HG03280 (cell line): Measurements from ENCODE around the gene COL1A1.
A peak's percentile ranks its signal among the peaks of the same experiment; 100 is the strongest.

Experiments
- ATAC-seq: cut with Tn5 transposase; IDR thresholded peaks from one replicate; pipeline ENCODE4 v1.9.1; 2021; ENCODE audit warnings: mild to moderate bottlenecking, moderate library complexity; ENCODE audit not compliant: unreplicated experiment

The COL1A1 gene

GRCh38 chr17:50200457-50201275 lies 765 bp downstream of the COL1A1 start:
- ATAC-seq = peak; percentile 65

GRCh38 chr17:50199803-50200456 lies 1.5 kb downstream of the COL1A1 start:
- ATAC-seq = no peak

GRCh38 chr17:50199211-50199802 lies 2.1 kb downstream of the COL1A1 start:
- no peak for ATAC-seq

GRCh38 chr17:50198026-50198669 lies 3.3 kb downstream of the COL1A1 start:
- ATAC-seq = no peak

- ATAC-seq = no peak
Observed at GRCh38 chr17:50196826-50197225, 4.6 kb downstream of the COL1A1 start.

GRCh38 chr17:50196036-50196435 lies 5.4 kb downstream of the COL1A1 start:
- no peak for ATAC-seq

- no peak for ATAC-seq
Observed at GRCh38 chr17:50194934-50195865, 6.2 kb downstream of the COL1A1 start.

GRCh38 chr17:50194140-50194933 lies 7.1 kb downstream of the COL1A1 start:
- no peak for ATAC-seq

GRCh38 chr17:50192618-50193291 lies 8.7 kb downstream of the COL1A1 start:
- ATAC-seq = no peak

- ATAC-seq = no peak
Observed at GRCh38 chr17:50192144-50192617, 9.2 kb downstream of the COL1A1 start.

GRCh38 chr17:50191359-50192143 lies 9.9 kb downstream of the COL1A1 start:
- ATAC-seq = no peak

- ATAC-seq = no peak
Observed at GRCh38 chr17:50190603-50191358, 10.7 kb downstream of the COL1A1 start.

- ATAC-seq = no peak
Observed at GRCh38 chr17:50190293-50190602, 11.2 kb downstream of the COL1A1 start.

- no peak for ATAC-seq
Observed at GRCh38 chr17:50189550-50190292, 11.7 kb downstream of the COL1A1 start.

GRCh38 chr17:50188921-50189549 lies 12.4 kb downstream of the COL1A1 start:
- no peak for ATAC-seq

- ATAC-seq = no peak
Observed at GRCh38 chr17:50188531-50188920, 12.9 kb downstream of the COL1A1 start.
